ENCODE results near the gene SMIM32.

The SMIM32 gene

DNA sequence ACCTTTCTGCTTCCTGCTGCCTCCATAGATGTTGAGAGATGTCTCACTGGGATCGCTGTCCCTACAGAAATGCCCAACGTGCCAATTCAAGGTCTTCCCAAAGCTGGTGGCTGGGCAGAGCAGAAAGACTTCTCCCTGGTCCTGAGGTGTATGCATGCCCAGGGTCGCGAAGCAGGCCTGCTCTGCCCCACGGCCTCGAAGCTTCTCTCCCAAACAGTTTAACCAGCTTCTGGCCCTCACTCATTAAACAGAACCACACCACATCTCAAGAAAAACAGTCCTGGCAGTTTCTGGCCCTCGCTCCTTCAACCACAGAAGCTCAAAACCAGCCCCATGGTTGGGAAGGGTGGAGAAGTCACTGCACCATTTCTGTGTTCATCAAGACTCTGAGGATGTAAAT lies 14.7 kb upstream of the SMIM32 start:
- Histone ChIP-seq H3K4me3 (ENCODE audit: low read depth, low read length) (no peak overlapping the region), H3K27ac (no peak overlapping the region), H3K36me3 (no peaks in the 10 kb centered on the region), H3K9me3 (ENCODE audit: severe bottlenecking) (no peaks in the 10 kb centered on the region), H3K27me3 (ENCODE audit: insufficient read depth, low read depth, severe bottlenecking) (no peaks in the 10 kb centered on the region)
- TF ChIP-seq, protein P1, sequence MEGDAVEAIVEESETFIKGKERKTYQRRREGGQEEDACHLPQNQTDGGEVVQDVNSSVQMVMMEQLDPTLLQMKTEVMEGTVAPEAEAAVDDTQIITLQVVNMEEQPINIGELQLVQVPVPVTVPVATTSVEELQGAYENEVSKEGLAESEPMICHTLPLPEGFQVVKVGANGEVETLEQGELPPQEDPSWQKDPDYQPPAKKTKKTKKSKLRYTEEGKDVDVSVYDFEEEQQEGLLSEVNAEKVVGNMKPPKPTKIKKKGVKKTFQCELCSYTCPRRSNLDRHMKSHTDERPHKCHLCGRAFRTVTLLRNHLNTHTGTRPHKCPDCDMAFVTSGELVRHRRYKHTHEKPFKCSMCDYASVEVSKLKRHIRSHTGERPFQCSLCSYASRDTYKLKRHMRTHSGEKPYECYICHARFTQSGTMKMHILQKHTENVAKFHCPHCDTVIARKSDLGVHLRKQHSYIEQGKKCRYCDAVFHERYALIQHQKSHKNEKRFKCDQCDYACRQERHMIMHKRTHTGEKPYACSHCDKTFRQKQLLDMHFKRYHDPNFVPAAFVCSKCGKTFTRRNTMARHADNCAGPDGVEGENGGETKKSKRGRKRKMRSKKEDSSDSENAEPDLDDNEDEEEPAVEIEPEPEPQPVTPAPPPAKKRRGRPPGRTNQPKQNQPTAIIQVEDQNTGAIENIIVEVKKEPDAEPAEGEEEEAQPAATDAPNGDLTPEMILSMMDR (IDR thresholded peaks at IDR 0.05; ENCODE audit: low read depth, low read length), result no peak
- DNase-seq, result no peak

DNA sequence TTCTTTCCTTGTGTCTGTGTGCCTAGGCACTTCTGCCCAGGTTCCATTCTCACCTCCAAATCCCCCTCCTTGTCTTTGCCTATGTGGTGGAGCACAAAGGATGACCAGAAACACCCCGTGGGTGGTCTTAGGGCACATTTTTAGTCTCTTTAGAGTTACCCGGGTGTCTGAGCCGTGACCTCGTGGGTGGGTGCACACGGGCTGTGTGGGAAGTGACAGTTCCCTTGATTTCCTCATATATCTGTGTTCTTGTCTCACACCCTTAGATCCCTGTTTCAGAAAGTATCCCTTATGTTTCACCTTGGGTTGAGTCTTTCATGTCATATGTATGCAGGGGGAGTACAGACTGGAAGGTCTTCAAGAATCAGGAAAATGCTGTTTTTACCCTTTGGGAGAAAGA lies 13.4 kb upstream of the SMIM32 start:
- H3K36me3 ChIP-seq, result no peaks in the 10 kb centered on the region
- no peak for DNase-seq
- TF ChIP-seq, protein P1 (IDR thresholded peaks at IDR 0.05; ENCODE audit: low read depth, low read length), result no peak
- H3K4me3 ChIP-seq (ENCODE audit: low read depth, low read length), result no peak overlapping the region
- H3K27ac ChIP-seq, result no peak overlapping the region
- no peaks in the 10 kb centered on the region for H3K27me3 ChIP-seq (ENCODE audit: insufficient read depth, low read depth, severe bottlenecking)
- no peaks in the 10 kb centered on the region for H3K9me3 ChIP-seq (ENCODE audit: severe bottlenecking)

DNA sequence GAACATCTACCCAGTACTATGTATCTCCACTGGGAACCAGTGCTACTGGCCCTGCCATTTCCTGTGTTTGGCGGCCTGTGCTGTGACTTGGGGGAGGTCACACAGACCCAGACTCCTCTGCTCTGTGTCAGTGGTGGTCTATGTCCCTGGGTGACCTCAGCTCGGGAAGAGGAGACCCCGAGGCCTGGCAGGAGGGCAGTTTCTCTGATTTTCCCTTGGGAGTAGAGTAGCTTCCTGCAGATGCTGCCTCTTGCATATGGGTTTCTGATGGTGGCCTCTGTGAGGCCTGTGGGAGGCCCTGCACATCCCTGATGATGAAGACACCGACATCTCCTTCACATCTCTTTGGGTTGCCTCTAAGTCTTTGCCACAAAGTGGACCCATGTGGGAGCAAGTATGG lies 13.0 kb upstream of the SMIM32 start:
- Histone ChIP-seq H3K36me3 (no peaks in the 10 kb centered on the region), H3K4me3 (ENCODE audit: low read depth, low read length) (no peak overlapping the region), H3K27me3 (ENCODE audit: insufficient read depth, low read depth, severe bottlenecking) (no peaks in the 10 kb centered on the region), H3K27ac (no peak overlapping the region), H3K9me3 (ENCODE audit: severe bottlenecking) (no peaks in the 10 kb centered on the region)
- TF ChIP-seq, protein P1 (IDR thresholded peaks at IDR 0.05; ENCODE audit: low read depth, low read length), result no peak
- DNase-seq, result no peak

DNA sequence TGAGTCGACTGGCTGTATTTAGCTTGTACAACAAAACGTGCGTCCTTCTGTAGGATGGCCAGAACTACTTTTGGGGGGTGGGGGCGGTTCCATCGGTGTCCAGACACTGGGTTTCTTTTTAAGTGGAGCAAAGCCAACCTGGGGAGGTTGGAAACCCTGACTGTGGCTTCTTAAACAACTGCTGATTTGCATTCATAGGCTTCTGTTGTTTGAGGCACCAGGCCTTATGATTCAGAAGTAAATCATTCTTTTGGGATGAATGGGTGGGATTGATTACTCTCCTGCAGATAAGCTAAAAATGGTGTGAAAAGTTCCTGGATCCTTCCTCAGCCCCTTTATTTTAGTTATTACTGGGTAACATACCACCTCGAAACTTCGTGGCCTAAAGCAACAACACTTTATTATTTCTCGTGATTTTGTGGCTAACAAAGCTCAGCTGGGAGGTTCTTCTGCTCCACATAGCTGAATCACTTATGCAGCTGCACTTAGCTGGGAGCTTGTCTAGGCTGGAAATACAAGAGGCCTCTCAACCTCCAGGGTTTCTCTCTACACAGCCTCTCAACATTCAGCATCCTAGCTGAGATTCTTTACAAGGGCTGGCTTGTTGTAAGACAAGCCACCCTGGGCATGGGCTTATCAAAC lies 12.2 kb upstream of the SMIM32 start:
- DNase-seq, result no peak
- H3K27me3 ChIP-seq (ENCODE audit: insufficient read depth, low read depth, severe bottlenecking), result no peaks in the 10 kb centered on the region
- H3K4me3 ChIP-seq (ENCODE audit: low read depth, low read length), result no peak overlapping the region
- no peak overlapping the region for H3K27ac ChIP-seq
- TF ChIP-seq, protein P1 (IDR thresholded peaks at IDR 0.05; ENCODE audit: low read depth, low read length), result no peak
- no peaks in the 10 kb centered on the region for H3K9me3 ChIP-seq (ENCODE audit: severe bottlenecking)
- H3K36me3 ChIP-seq, result no peaks in the 10 kb centered on the region

DNA sequence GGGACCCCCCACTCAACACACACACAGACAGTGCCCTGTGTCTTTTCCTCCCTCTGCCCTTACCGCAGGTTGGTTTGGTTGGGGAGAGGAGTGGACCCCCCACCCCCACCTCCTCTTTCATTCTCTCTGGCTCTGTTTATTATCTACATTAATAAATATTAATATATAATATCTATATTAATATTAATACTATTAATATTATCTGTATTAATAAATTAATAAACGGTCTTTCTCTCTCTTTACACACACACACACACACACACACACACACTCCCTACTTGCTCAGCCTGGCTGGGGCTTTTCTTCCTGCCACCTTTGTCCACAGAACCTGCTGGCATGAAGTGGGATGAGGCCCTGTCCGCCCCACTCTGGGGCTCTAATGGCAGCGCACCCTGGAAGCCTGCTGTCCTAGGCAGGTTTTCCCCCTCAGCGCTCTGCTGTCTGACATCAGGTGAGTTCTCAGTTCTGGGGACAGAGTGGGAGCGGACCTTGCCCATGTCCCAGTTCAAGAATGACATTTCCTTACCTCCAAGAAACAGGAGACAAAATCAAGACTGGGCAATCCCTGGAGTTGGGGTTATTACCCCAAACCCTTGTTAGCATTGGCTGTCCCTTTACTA lies 10.5 kb upstream of the SMIM32 start:
- TF ChIP-seq, protein P1 (IDR thresholded peaks at IDR 0.05; ENCODE audit: low read depth, low read length), result no peak
- no peak overlapping the region for H3K27ac ChIP-seq
- no peaks in the 10 kb centered on the region for H3K36me3 ChIP-seq
- H3K9me3 ChIP-seq (ENCODE audit: severe bottlenecking), result no peaks in the 10 kb centered on the region
- no peaks in the 10 kb centered on the region for H3K27me3 ChIP-seq (ENCODE audit: insufficient read depth, low read depth, severe bottlenecking)
- DNase-seq, result no peak
- no peak overlapping the region for H3K4me3 ChIP-seq (ENCODE audit: low read depth, low read length)

All from WERI-Rb-1 (cell line).